Eye (tissue), 1 donor: Measurements from ENCODE around the gene ODAPH.
"Not testable (repeated sequence)": the region's sequence is repeated elsewhere in the genome, so short reads cannot be mapped to it uniquely, and the experiment has no call there.

Source experiments
- DNase-seq: peaks from one replicate; pipeline ENCODE4 v3.0.0-alpha.2; 2015

Gene ODAPH

GRCh38 chr4:75555294-75556164 lies at the start of gene ODAPH:
ODAPH (plus strand) TSS chr4:75556066; CDS start chr4:75556083, 17 bp downstream.
- DNase-seq = no peak

- DNase-seq = not testable (repeated sequence)
Measured at GRCh38 chr4:75509592-75509991, 46.3 kb upstream of the ODAPH start.

GRCh38 chr4:75511841-75512240 lies 44.0 kb upstream of the ODAPH start:
- no peak for DNase-seq

- DNase-seq = peak; percentile 20
Measured at GRCh38 chr4:75512386-75513211, 43.3 kb upstream of the ODAPH start.

- no peak for DNase-seq
Measured at GRCh38 chr4:75513526-75514130, 42.2 kb upstream of the ODAPH start.

GRCh38 chr4:75514131-75514948 lies 41.5 kb upstream of the ODAPH start, which contains the start of the genes RCHY1 and THAP6:
RCHY1 (minus strand) TSS chr4:75514403; CDS start chr4:75514286, 117 bp downstream.
THAP6 (plus strand) TSS chr4:75514473; CDS start chr4:75515453, 980 bp downstream.
- peak; percentile 98 for DNase-seq

GRCh38 chr4:75514949-75515612 lies 40.8 kb upstream of the ODAPH start:
- no peak for DNase-seq

GRCh38 chr4:75516144-75516543 lies 39.7 kb upstream of the ODAPH start:
- DNase-seq = no peak

- not testable (repeated sequence) for DNase-seq
Measured at GRCh38 chr4:75519452-75519851, 36.4 kb upstream of the ODAPH start.

- DNase-seq = no peak
Measured at GRCh38 chr4:75525086-75525485, 30.8 kb upstream of the ODAPH start.

GRCh38 chr4:75525910-75526309 lies 30.0 kb upstream of the ODAPH start:
- DNase-seq = no peak

GRCh38 chr4:75527482-75527881 lies 28.4 kb upstream of the ODAPH start:
- DNase-seq = no peak

GRCh38 chr4:75530556-75531322 lies 25.1 kb upstream of the ODAPH start:
- no peak for DNase-seq

- not testable (repeated sequence) for DNase-seq
Measured at GRCh38 chr4:75531536-75532143, 24.2 kb upstream of the ODAPH start.

GRCh38 chr4:75533339-75533887 lies 22.5 kb upstream of the ODAPH start:
- DNase-seq = not testable (repeated sequence)

GRCh38 chr4:75533926-75534325 lies 21.9 kb upstream of the ODAPH start:
- DNase-seq = not testable (repeated sequence)

- DNase-seq = not testable (repeated sequence)
Measured at GRCh38 chr4:75537308-75537707, 18.6 kb upstream of the ODAPH start.

- DNase-seq = no peak
Measured at GRCh38 chr4:75542824-75543223, 13.0 kb upstream of the ODAPH start.

GRCh38 chr4:75544220-75544619 lies 11.6 kb upstream of the ODAPH start:
- not testable (repeated sequence) for DNase-seq

GRCh38 chr4:75544870-75545269 lies 11.0 kb upstream of the ODAPH start:
- no peak for DNase-seq
